ENCODE measurements around the gene CCDC188. TPM values are rescaled to one million over a fixed set of nuclear protein-coding genes. Genes with fewer than 3 reads are reported as not detected.

CCDC188 gene
- total RNA-seq, 1 experiment from 2014 or later: not detected

DNA sequence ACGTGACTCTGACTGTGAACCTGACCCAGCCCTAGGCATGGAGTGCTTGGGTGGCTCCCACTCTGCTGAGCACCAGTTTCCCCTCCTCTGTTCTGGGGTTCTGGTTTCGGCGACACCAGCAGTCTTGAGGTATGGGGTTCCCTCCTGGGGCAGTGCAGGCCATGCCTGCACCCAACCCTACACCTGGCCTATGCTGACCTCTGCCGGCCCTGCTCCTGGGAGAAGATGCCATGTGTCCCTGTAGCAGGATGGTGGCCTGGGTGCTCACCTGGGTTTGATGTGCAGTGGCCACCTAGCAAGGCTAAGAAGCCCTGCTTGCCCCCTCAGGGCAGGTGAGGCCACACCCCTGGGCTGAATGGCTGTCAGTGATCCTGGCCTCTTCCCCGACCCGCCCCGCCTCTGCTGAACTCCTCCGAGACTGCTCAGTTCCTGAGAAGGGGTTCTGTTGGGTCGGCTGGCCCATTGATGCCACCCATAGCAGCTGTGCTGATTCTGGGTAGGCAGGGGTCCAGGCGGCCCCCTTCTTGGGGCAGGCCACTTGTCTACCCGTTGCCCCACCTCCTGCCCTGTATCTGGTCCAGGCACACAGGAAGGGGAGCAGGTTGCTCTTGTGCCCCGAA, 16.8 kb downstream of the CCDC188 start:
- Histone ChIP-seq H3K36me3 (ENCODE audit: insufficient read depth, low read length, poor library complexity, severe bottlenecking) (no peaks in the 10 kb centered on the region), H3K4me3 (ENCODE audit: low read depth, low read length, poor library complexity, severe bottlenecking) (no peak overlapping the region), H3K27ac (ENCODE audit: low read depth, low read length, poor library complexity, severe bottlenecking) (no peak overlapping the region), H3K4me1 (ENCODE audit: insufficient read depth, low read length, poor library complexity, severe bottlenecking) (peaks cover 5% of the 10 kb centered on the region), H3K27me3 (replicated peaks; ENCODE audit: insufficient read depth, low read depth, low read length, poor library complexity) (no peaks in the 10 kb centered on the region), H3K9me3 (ENCODE audit: low read depth, low read length, poor library complexity, severe bottlenecking) (no peaks in the 10 kb centered on the region)
- intact Hi-C loops (cut with micrococcal nuclease; ENCODE audit: unreplicated experiment): no loop called here
- DNase-seq (ENCODE audit: low spot score): no peak
- ChIA-PET CTCF (no interaction called here), POLR2A (ENCODE audit: low non-redundant PET) (no interaction called here)
- no TSS peak for BruUV-seq (replicated peaks)
- no peak for TF ChIP-seq EZH2 (IDR thresholded peaks at IDR 0.05; ENCODE audit: borderline replicate concordance, low read depth, low read length, poor library complexity, severe bottlenecking)
- TF ChIP-seq, protein P1, sequence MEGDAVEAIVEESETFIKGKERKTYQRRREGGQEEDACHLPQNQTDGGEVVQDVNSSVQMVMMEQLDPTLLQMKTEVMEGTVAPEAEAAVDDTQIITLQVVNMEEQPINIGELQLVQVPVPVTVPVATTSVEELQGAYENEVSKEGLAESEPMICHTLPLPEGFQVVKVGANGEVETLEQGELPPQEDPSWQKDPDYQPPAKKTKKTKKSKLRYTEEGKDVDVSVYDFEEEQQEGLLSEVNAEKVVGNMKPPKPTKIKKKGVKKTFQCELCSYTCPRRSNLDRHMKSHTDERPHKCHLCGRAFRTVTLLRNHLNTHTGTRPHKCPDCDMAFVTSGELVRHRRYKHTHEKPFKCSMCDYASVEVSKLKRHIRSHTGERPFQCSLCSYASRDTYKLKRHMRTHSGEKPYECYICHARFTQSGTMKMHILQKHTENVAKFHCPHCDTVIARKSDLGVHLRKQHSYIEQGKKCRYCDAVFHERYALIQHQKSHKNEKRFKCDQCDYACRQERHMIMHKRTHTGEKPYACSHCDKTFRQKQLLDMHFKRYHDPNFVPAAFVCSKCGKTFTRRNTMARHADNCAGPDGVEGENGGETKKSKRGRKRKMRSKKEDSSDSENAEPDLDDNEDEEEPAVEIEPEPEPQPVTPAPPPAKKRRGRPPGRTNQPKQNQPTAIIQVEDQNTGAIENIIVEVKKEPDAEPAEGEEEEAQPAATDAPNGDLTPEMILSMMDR (conservative IDR thresholded peaks at IDR 0.05; ENCODE audit: low read depth, low read length): no peak

GRCh38 chr22:20132686-20133246, 18.1 kb downstream of the CCDC188 start:
- H3K4me3 ChIP-seq (ENCODE audit: low read depth, low read length, poor library complexity, severe bottlenecking): peak overlapping the region; percentile 88
- peaks cover 5% of the 10 kb centered on the region for H3K4me1 ChIP-seq (ENCODE audit: insufficient read depth, low read length, poor library complexity, severe bottlenecking)
- CTCF ChIA-PET: no interaction called here
- no peaks in the 10 kb centered on the region for H3K9me3 ChIP-seq (ENCODE audit: low read depth, low read length, poor library complexity, severe bottlenecking)
- no TSS peak for BruUV-seq (replicated peaks)
- peaks cover 4% of the 10 kb centered on the region for H3K36me3 ChIP-seq (ENCODE audit: insufficient read depth, low read length, poor library complexity, severe bottlenecking)
- DNase-seq (ENCODE audit: low spot score): no peak
- no peaks in the 10 kb centered on the region for H3K27me3 ChIP-seq (replicated peaks; ENCODE audit: insufficient read depth, low read depth, low read length, poor library complexity)
- intact Hi-C loops (cut with micrococcal nuclease; ENCODE audit: unreplicated experiment): no loop called here
- peak overlapping the region; percentile 71 for H3K27ac ChIP-seq (ENCODE audit: low read depth, low read length, poor library complexity, severe bottlenecking)
- no peak for TF ChIP-seq EZH2 (IDR thresholded peaks at IDR 0.05; ENCODE audit: borderline replicate concordance, low read depth, low read length, poor library complexity, severe bottlenecking)
- TF ChIP-seq, protein P1 (conservative IDR thresholded peaks at IDR 0.05; ENCODE audit: low read depth, low read length): no peak
- POLR2A ChIA-PET (ENCODE audit: low non-redundant PET): no interaction called here

- Histone ChIP-seq H3K4me1 (ENCODE audit: insufficient read depth, low read length, poor library complexity, severe bottlenecking) (peaks cover 5% of the 10 kb centered on the region), H3K27ac (ENCODE audit: low read depth, low read length, poor library complexity, severe bottlenecking) (peak overlapping the region; percentile 71), H3K36me3 (ENCODE audit: insufficient read depth, low read length, poor library complexity, severe bottlenecking) (peaks cover 10% of the 10 kb centered on the region), H3K9me3 (ENCODE audit: low read depth, low read length, poor library complexity, severe bottlenecking) (no peaks in the 10 kb centered on the region), H3K27me3 (replicated peaks; ENCODE audit: insufficient read depth, low read depth, low read length, poor library complexity) (no peaks in the 10 kb centered on the region), H3K4me3 (ENCODE audit: low read depth, low read length, poor library complexity, severe bottlenecking) (peak overlapping the region; percentile 88)
- TF ChIP-seq, protein P1 (conservative IDR thresholded peaks at IDR 0.05; ENCODE audit: low read depth, low read length): no peak
- TF ChIP-seq EZH2 (IDR thresholded peaks at IDR 0.05; ENCODE audit: borderline replicate concordance, low read depth, low read length, poor library complexity, severe bottlenecking): no peak
- intact Hi-C loops (cut with micrococcal nuclease; ENCODE audit: unreplicated experiment): no loop called here
- BruUV-seq (replicated peaks): no TSS peak
- ChIA-PET CTCF (no interaction called here), POLR2A (ENCODE audit: low non-redundant PET) (no interaction called here)
- no peak for DNase-seq (ENCODE audit: low spot score)
Observed at GRCh38 chr22:20131859-20132685, 18.8 kb downstream of the CCDC188 start.

Data from A673 (cell line).